Measurements from ENCODE around the gene SLC49A4. TPM values are rescaled to one million over a fixed set of nuclear protein-coding genes. Genes with fewer than 3 reads are reported as not detected.

The SLC49A4 gene
- total and polyA plus RNA-seq, 2 of the 13 experiments (the other 11 are each of a cell fraction or from before 2014, with no cell fraction given): 6.5 to 16.3 TPM

DNA sequence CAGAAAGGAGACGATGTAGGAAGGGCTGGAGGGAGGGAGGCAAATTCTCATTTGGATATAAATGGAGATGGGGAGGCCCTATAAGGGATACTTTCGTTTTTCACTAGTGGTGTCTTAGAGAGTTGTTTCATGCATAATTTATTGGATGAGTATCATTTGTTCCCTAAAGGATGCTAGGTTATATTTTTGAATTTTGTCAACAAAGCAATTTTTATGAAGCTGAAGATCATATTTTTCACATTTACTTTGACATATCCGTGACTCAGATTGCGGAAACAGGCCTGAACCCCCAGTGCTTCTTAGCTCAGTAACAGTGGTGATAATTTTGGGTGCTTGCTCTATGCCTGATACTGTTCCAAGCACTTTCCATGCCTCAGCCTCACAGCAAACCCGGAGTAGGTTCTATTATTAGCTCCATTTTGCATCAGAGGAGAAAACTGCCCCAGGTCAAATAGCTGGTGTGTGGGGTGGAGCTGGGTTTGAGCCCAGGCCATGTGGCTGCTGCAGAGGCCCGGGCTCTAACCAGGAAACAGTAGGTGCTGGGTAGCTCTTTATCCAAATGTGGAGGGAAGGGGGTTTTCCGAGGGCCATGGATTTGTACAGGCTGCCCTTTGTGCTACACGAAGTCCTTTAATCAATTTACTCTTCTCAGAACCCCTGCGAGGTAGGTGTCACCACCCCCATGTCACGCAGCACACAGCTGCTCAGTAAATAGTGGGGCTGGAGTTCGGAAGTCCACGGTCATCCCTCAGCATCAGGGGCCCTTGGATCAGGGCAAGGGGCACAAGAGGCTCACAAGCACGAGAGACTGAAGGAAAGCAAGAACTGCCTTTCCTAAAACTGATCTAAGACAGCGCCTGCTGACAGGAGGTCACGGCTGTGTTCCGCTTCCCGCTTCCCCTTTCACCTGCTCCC lies 99.1 kb downstream of the SLC49A4 start (continued):
- TF ChIP-seq, protein P1, sequence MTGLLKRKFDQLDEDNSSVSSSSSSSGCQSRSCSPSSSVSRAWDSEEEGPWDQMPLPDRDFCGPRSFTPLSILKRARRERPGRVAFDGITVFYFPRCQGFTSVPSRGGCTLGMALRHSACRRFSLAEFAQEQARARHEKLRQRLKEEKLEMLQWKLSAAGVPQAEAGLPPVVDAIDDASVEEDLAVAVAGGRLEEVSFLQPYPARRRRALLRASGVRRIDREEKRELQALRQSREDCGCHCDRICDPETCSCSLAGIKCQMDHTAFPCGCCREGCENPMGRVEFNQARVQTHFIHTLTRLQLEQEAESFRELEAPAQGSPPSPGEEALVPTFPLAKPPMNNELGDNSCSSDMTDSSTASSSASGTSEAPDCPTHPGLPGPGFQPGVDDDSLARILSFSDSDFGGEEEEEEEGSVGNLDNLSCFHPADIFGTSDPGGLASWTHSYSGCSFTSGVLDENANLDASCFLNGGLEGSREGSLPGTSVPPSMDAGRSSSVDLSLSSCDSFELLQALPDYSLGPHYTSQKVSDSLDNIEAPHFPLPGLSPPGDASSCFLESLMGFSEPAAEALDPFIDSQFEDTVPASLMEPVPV (CRISPR knock-in tag; IDR thresholded peaks at IDR 0.05): peak; percentile 29; the same call in 1 of the 2 replicates
- TF ChIP-seq ELF1 (CRISPR knock-in tag; IDR thresholded peaks at IDR 0.05) (0 out of 2 replicates have a peak, but pooled peaks have one; percentile 33), KLF13 (CRISPR knock-in tag; IDR thresholded peaks at IDR 0.05) (0 out of 2 replicates have a peak, but pooled peaks have one; percentile 58), ZNF788 (CRISPR knock-in tag; IDR thresholded peaks at IDR 0.05; ENCODE audit: borderline replicate concordance) (peak; percentile 32; the same call in 1 of the 2 replicates), ZNF747 (CRISPR knock-in tag; IDR thresholded peaks at IDR 0.05; ENCODE audit: borderline replicate concordance) (no peak), SNAI1 (CRISPR knock-in tag; IDR thresholded peaks at IDR 0.05; ENCODE audit: borderline replicate concordance) (no peak), KLF16 (CRISPR knock-in tag; IDR thresholded peaks at IDR 0.05) (peak in 1 of 2 experiments; percentile 15; a peak in 1 of 4 replicates), TBP (CRISPR knock-in tag; IDR thresholded peaks at IDR 0.05) (no peak), ONECUT2 (CRISPR knock-in tag; IDR thresholded peaks at IDR 0.05) (peak; percentile 45; the same call in 1 of the 2 replicates), DNMT3B (CRISPR knock-in tag; conservative IDR thresholded peaks at IDR 0.05) (no peak), HIVEP1 (CRISPR knock-in tag; IDR thresholded peaks at IDR 0.05) (peak; percentile 70), AGO2 (optimal IDR thresholded peaks at IDR 0.05; ENCODE audit: low read depth, low read length) (no peak), ZNF430 (CRISPR knock-in tag; IDR thresholded peaks at IDR 0.05) (0 out of 2 replicates have a peak, but pooled peaks have one; percentile 33), ZFP36L1 (CRISPR knock-in tag; IDR thresholded peaks at IDR 0.05) (0 out of 2 replicates have a peak, but pooled peaks have one; percentile 78), FOXA1 (IDR thresholded peaks at IDR 0.05) (no peak), FOXA1 (CRISPR knock-in tag; IDR thresholded peaks at IDR 0.05) (no peak; the same call in 1 of the 2 replicates), ZKSCAN1 (IDR thresholded peaks at IDR 0.05; ENCODE audit: low read length) (no peak), MIXL1 (CRISPR knock-in tag; IDR thresholded peaks at IDR 0.05) (0 out of 2 replicates have a peak, but pooled peaks have one; percentile 48), SNAPC2 (CRISPR knock-in tag; IDR thresholded peaks at IDR 0.05) (no peak), NR2F6 (IDR thresholded peaks at IDR 0.05) (peak; percentile 37; the same call in 1 of the 2 replicates), NR2F6 (CRISPR knock-in tag; IDR thresholded peaks at IDR 0.05) (peak; percentile 33; the same call in 1 of the 2 replicates)
- TF ChIP-seq, protein P2, sequence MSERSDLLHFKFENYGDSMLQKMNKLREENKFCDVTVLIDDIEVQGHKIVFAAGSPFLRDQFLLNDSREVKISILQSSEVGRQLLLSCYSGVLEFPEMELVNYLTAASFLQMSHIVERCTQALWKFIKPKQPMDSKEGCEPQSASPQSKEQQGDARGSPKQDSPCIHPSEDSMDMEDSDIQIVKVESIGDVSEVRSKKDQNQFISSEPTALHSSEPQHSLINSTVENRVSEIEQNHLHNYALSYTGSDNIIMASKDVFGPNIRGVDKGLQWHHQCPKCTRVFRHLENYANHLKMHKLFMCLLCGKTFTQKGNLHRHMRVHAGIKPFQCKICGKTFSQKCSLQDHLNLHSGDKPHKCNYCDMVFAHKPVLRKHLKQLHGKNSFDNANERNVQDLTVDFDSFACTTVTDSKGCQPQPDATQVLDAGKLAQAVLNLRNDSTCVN (CRISPR knock-in tag; IDR thresholded peaks at IDR 0.05; ENCODE audit: borderline replicate concordance): peak; percentile 35; the same call in 1 of the 2 replicates
- TF ChIP-seq, protein P3, sequence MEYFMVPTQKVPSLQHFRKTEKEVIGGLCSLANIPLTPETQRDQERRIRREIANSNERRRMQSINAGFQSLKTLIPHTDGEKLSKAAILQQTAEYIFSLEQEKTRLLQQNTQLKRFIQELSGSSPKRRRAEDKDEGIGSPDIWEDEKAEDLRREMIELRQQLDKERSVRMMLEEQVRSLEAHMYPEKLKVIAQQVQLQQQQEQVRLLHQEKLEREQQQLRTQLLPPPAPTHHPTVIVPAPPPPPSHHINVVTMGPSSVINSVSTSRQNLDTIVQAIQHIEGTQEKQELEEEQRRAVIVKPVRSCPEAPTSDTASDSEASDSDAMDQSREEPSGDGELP (IDR thresholded peaks at IDR 0.05; ENCODE audit: borderline replicate concordance, low read depth): peak; percentile 76
- TF ChIP-seq, protein P4, sequence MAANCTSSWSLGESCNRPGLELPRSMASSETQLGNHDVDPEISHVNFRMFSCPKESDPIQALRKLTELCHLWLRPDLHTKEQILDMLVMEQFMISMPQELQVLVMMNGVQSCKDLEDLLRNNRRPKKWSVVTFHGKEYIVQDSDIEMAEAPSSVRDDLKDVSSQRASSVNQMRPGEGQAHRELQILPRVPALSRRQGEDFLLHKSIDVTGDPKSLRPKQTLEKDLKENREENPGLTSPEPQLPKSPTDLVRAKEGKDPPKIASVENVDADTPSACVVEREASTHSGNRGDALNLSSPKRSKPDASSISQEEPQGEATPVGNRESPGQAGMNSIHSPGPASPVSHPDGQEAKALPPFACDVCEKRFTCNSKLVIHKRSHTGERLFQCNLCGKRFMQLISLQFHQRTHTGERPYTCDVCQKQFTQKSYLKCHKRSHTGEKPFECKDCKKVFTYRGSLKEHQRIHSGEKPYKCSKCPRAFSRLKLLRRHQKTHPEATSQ (CRISPR knock-in tag; IDR thresholded peaks at IDR 0.05; ENCODE audit: borderline replicate concordance): no peak
- TF ChIP-seq, protein P5, sequence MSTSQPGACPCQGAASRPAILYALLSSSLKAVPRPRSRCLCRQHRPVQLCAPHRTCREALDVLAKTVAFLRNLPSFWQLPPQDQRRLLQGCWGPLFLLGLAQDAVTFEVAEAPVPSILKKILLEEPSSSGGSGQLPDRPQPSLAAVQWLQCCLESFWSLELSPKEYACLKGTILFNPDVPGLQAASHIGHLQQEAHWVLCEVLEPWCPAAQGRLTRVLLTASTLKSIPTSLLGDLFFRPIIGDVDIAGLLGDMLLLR (CRISPR knock-in tag; IDR thresholded peaks at IDR 0.05): no peak

Measured in HepG2 (cell line).